DND-41 (cell line): Measurements from ENCODE around the gene SLC10A7.

Experiments
- ATAC-seq: fragments of 200-7000 bp; cut with Tn5 transposase; 3 replicates; pipeline ENCODE4 v1.9.1; 2021; ENCODE audit warnings: low read depth; ENCODE audit not compliant: insufficient read depth
- DNase-seq: peaks from one replicate; pipeline ENCODE4 v3.0.0-alpha.2; 2020
- H2AFZ ChIP-seq: 2 replicates; pipeline ENCODE4 v1.6.0; 2012; ENCODE audit warnings: low read depth, low read length
- H3K27ac ChIP-seq: 2 replicates; pipeline ENCODE4 v1.5.1; 2012; ENCODE audit warnings: low read length, inconsistent platforms
- H3K27me3 ChIP-seq: fragments of 200-600 bp; sonication (generic); 2 replicates; pipeline ENCODE4 v1.6.0; 2012; ENCODE audit warnings: low read length, mild to moderate bottlenecking, inconsistent platforms; ENCODE audit not compliant: insufficient read depth, poor library complexity
- H3K36me3 ChIP-seq: 2 replicates; pipeline ENCODE4 v1.5.1; 2012; ENCODE audit warnings: low read length, inconsistent platforms; ENCODE audit not compliant: insufficient read depth
- H3K4me1 ChIP-seq: 2 replicates; pipeline ENCODE4 v1.5.1; 2012; ENCODE audit warnings: mild to moderate bottlenecking, low read length; ENCODE audit not compliant: insufficient read depth
- H3K4me2 ChIP-seq: 2 replicates; pipeline ENCODE4 v1.6.0; 2012; ENCODE audit warnings: mild to moderate bottlenecking, moderate library complexity, low read length, inconsistent platforms; ENCODE audit not compliant: insufficient read depth
- H3K4me3 ChIP-seq, 2 experiments: fragments of 200-600 bp in 1 of 2; shearing (Covaris generic) in 1 of 2; 2 replicates each; pipeline ENCODE4 v1.5.1; 2012 to 2016; ENCODE audit warnings: inconsistent platforms in 2 of 2, low read length in 2 of 2, mild to moderate bottlenecking in 2 of 2, low read depth in 1 of 2, moderate library complexity in 1 of 2
- H3K79me2 ChIP-seq: 2 replicates; pipeline ENCODE4 v1.6.0; 2012; ENCODE audit warnings: low read length, inconsistent platforms; ENCODE audit not compliant: insufficient read depth
- H3K9ac ChIP-seq: 2 replicates; pipeline ENCODE4 v1.6.0; 2012; ENCODE audit warnings: low read depth, mild to moderate bottlenecking, inconsistent platforms, low read length, moderate library complexity
- H3K9me3 ChIP-seq: 2 replicates; pipeline ENCODE4 v1.5.1; 2012; ENCODE audit warnings: low read length, moderate library complexity, mild to moderate bottlenecking, inconsistent platforms; ENCODE audit not compliant: insufficient read depth, severe bottlenecking
- H4K20me1 ChIP-seq: 2 replicates; pipeline ENCODE4 v1.6.0; 2012; ENCODE audit warnings: low read length; ENCODE audit not compliant: insufficient read depth
- CTCF ChIP-seq: IDR thresholded peaks from 2 replicates; pipeline ENCODE4 v1.5.1; 2012; ENCODE audit warnings: borderline replicate concordance, low read length, moderate library complexity, mild to moderate bottlenecking; ENCODE audit not compliant: poor library complexity, severe bottlenecking; ENCODE audit errors: extremely low read depth
- EZH2 ChIP-seq: IDR thresholded peaks from 3 replicates; pipeline ENCODE4 v1.6.1; 2012; ENCODE audit warnings: borderline replicate concordance, low read depth, mild to moderate bottlenecking, moderate library complexity, low read length, inconsistent platforms; ENCODE audit not compliant: severe bottlenecking

Gene SLC10A7

GRCh38 chr4:146310319-146311021 is 211.3 kb downstream of the SLC10A7 start:
- H3K4me2 ChIP-seq, result no peak overlapping the region
- H3K36me3 ChIP-seq, result no peaks in the 10 kb centered on the region; the same call in 1 of the 2 replicates
- no peak for DNase-seq
- no peak for TF ChIP-seq CTCF
- TF ChIP-seq EZH2, result no peak
- H3K27ac ChIP-seq, result no peak overlapping the region
- H3K9ac ChIP-seq, result no peak overlapping the region
- no peaks in the 10 kb centered on the region for H3K79me2 ChIP-seq
- H2AFZ ChIP-seq, result no peak overlapping the region
- H3K4me3 ChIP-seq, result no peak overlapping the region
- no peaks in the 10 kb centered on the region for H4K20me1 ChIP-seq
- no peaks in the 10 kb centered on the region for H3K4me1 ChIP-seq
- no peaks in the 10 kb centered on the region for H3K9me3 ChIP-seq
- no peaks in the 10 kb centered on the region for H3K27me3 ChIP-seq
- no peak for ATAC-seq

- H2AFZ ChIP-seq, result no peak overlapping the region
- H3K4me2 ChIP-seq, result no peak overlapping the region
- H3K27ac ChIP-seq, result no peak overlapping the region
- no peaks in the 10 kb centered on the region for H3K27me3 ChIP-seq
- ATAC-seq, result no peak
- H3K4me1 ChIP-seq, result no peaks in the 10 kb centered on the region
- no peaks in the 10 kb centered on the region for H3K79me2 ChIP-seq
- H3K9me3 ChIP-seq, result no peaks in the 10 kb centered on the region
- H3K36me3 ChIP-seq, result no peaks in the 10 kb centered on the region; the same call in 1 of the 2 replicates
- H3K9ac ChIP-seq, result no peak overlapping the region
- H3K4me3 ChIP-seq, result no peak overlapping the region
- no peak for TF ChIP-seq EZH2
- no peak for TF ChIP-seq CTCF
- DNase-seq, result no peak
- no peaks in the 10 kb centered on the region for H4K20me1 ChIP-seq
These were observed 212.8 kb downstream of the SLC10A7 start for GRCh38 chr4:146308951-146309350.

GRCh38 chr4:146302822-146303221 is 218.9 kb downstream of the SLC10A7 start:
- Histone ChIP-seq H3K27ac (no peak overlapping the region), H3K4me3 (no peak overlapping the region), H3K36me3 (no peaks in the 10 kb centered on the region; the same call in 1 of the 2 replicates), H3K9ac (no peak overlapping the region), H3K79me2 (no peaks in the 10 kb centered on the region), H3K4me2 (no peak overlapping the region), H3K4me1 (no peaks in the 10 kb centered on the region), H3K9me3 (no peaks in the 10 kb centered on the region), H2AFZ (no peak overlapping the region), H3K27me3 (no peaks in the 10 kb centered on the region), H4K20me1 (no peaks in the 10 kb centered on the region)
- DNase-seq (no peak), ATAC-seq (no peak)
- no peak for TF ChIP-seq EZH2

- Histone ChIP-seq H3K9ac (no peak overlapping the region), H3K27me3 (no peaks in the 10 kb centered on the region), H2AFZ (no peak overlapping the region), H3K79me2 (no peaks in the 10 kb centered on the region), H4K20me1 (no peaks in the 10 kb centered on the region), H3K4me1 (no peaks in the 10 kb centered on the region), H3K9me3 (no peaks in the 10 kb centered on the region), H3K4me2 (no peak overlapping the region), H3K27ac (no peak overlapping the region), H3K36me3 (no peaks in the 10 kb centered on the region), H3K4me3 (no peak overlapping the region)
- DNase-seq (no peak), ATAC-seq (no peak)
- TF ChIP-seq EZH2, result no peak
- no peak for TF ChIP-seq CTCF
These were observed 222.1 kb downstream of the SLC10A7 start for GRCh38 chr4:146299607-146300006.
